Left kidney (tissue), 2 donors: ENCODE results near the gene CEP55. TPM values are rescaled to one million over a fixed set of nuclear protein-coding genes. Genes with fewer than 3 reads are reported as not detected.

Experiments
- DNase-seq: peaks from one replicate; pipeline ENCODE4 v3.0.0-alpha.2; 2013
- polyA plus RNA-seq: library from polyadenylated mRNA; unstranded; fragments of 120-200 nt; gene quantifications from one replicate; pipeline ENCODE4 v1.2.1, GENCODE V29; 2013; ENCODE audit not compliant: insufficient read length

Gene CEP55
- polyA plus RNA-seq, 1 donor: 21.6 TPM

- no peak for DNase-seq
Observed at GRCh38 chr10:93565446-93565845, 69.0 kb downstream of the CEP55 start.

- DNase-seq: no peak
Observed at GRCh38 chr10:93566435-93567276, 70.2 kb downstream of the CEP55 start, which contains the start of gene FFAR4. Gene FFAR4 (plus strand): TSS chr10:93566665. CDS start chr10:93566721, 56 bp downstream.

GRCh38 chr10:93567277-93568104 lies 71.1 kb downstream of the CEP55 start:
- DNase-seq: no peak

- no peak for DNase-seq
Observed at GRCh38 chr10:93568105-93568390, 71.6 kb downstream of the CEP55 start.

GRCh38 chr10:93570383-93570782 lies 74.0 kb downstream of the CEP55 start:
- no peak for DNase-seq

- no peak for DNase-seq
Observed at GRCh38 chr10:93572606-93573005, 76.2 kb downstream of the CEP55 start.

GRCh38 chr10:93573051-93573909 lies 76.9 kb downstream of the CEP55 start:
- DNase-seq: no peak

- no peak for DNase-seq
Observed at GRCh38 chr10:93573924-93574323, 77.5 kb downstream of the CEP55 start.

GRCh38 chr10:93576888-93577287 lies 80.5 kb downstream of the CEP55 start:
- DNase-seq: no peak

GRCh38 chr10:93577565-93577964 lies 81.2 kb downstream of the CEP55 start:
- DNase-seq: no peak

Other genes with a start within 250 kb of the CEP55 start
- gene MYOF, start 14.3 kb upstream of the CEP55 start, polyA plus RNA-seq: 29.2 TPM
- not detected for gene FFAR4, start 70.1 kb downstream of the CEP55 start, polyA plus RNA-seq
- 1.00 TPM for gene RBP4, start 104.6 kb downstream of the CEP55 start, polyA plus RNA-seq
- gene PDE6C, start 115.9 kb downstream of the CEP55 start, polyA plus RNA-seq: 2.2 TPM
- 58.4 TPM for gene FRA10AC1, start 206.0 kb downstream of the CEP55 start, polyA plus RNA-seq